ENCODE measurements around the gene EPSTI1. TPM values are rescaled to one million over a fixed set of nuclear protein-coding genes. Genes with fewer than 3 reads are reported as not detected.

EPSTI1 gene
- total and polyA plus RNA-seq, 9 donors = 1.5 to 20.8 (median 5.4) TPM

DNA sequence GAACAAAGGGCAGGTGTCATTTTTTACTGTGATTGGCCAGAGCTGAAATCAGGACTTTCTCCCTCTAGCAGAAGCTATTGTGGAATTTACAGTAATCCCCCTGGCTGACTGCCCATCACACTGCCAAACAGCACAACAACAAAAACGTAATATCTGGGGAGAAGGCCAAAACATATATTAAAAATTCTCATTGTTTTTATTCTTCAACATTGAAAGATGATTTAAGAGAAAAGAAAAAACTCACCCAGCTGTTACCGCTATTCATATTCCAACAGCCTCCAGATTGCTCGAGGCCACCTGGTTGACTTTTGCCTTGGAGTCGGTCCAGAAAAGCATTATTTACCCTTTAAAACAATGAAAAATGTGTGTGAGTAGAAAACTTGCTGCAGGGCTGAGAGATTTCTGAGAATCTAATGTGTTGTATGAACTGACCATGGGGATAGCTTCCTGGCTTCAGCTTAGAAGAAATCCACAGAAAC lies 97.2 kb downstream of the EPSTI1 start:
- H3K36me3 ChIP-seq = no peaks in the 10 kb centered on the region
- intact Hi-C loops (cut with DNase I) = no loop called here
- H3K9me3 ChIP-seq = no peaks in the 10 kb centered on the region
- H3K4me3 ChIP-seq = no peak overlapping the region
- H3K27ac ChIP-seq = peak overlapping the region in 1 of 2 donors; percentile 5
- H3K4me1 ChIP-seq (ENCODE audit: insufficient read depth) = peaks cover 2% of the 10 kb centered on the region
- TF ChIP-seq CTCF (IDR thresholded peaks at IDR 0.05) (no peak), EP300 (IDR thresholded peaks at IDR 0.05) (no peak), POLR2A (IDR thresholded peaks at IDR 0.05) (no peak)
- 4 to 6% (median 4%) methylated on average over 4 of the region's 4 CpGs for WGBS, 3 donors
- no peaks in the 10 kb centered on the region for H3K27me3 ChIP-seq
- peak in 2 of 5 donors; percentile 14 to 35 for DNase-seq

- intact Hi-C loops (cut with DNase I) = no loop called here
- no peaks in the 10 kb centered on the region for H3K27me3 ChIP-seq
- no peak overlapping the region for H3K4me3 ChIP-seq
- no peaks in the 10 kb centered on the region for H3K9me3 ChIP-seq
- no peak for DNase-seq
- no peak for TF ChIP-seq POLR2A (IDR thresholded peaks at IDR 0.05)
- TF ChIP-seq EP300 (IDR thresholded peaks at IDR 0.05) = no peak
- no peak for TF ChIP-seq CTCF (IDR thresholded peaks at IDR 0.05)
- 5 to 28% (median 19%) methylated on average over 1 of the region's 1 CpG for WGBS, 3 donors
- H3K4me1 ChIP-seq (ENCODE audit: insufficient read depth) = peaks cover 2% of the 10 kb centered on the region
- H3K27ac ChIP-seq = no peak overlapping the region
- H3K36me3 ChIP-seq = no peaks in the 10 kb centered on the region
Measured at GRCh38 chr13:42893214-42893671, 98.8 kb downstream of the EPSTI1 start.

- intact Hi-C loops (cut with DNase I) = no loop called here
- Histone ChIP-seq H3K36me3 (no peaks in the 10 kb centered on the region), H3K4me1 (ENCODE audit: insufficient read depth) (peaks cover 2% of the 10 kb centered on the region), H3K27ac (no peak overlapping the region), H3K4me3 (no peak overlapping the region), H3K9me3 (no peaks in the 10 kb centered on the region), H3K27me3 (no peaks in the 10 kb centered on the region)
- WGBS, 3 donors = 63 to 73% (median 64%) methylated on average over 3 of the region's 3 CpGs
- DNase-seq = no peak
- TF ChIP-seq POLR2A (IDR thresholded peaks at IDR 0.05) = no peak
- no peak for TF ChIP-seq EP300 (IDR thresholded peaks at IDR 0.05)
- no peak for TF ChIP-seq CTCF (IDR thresholded peaks at IDR 0.05)
Measured at GRCh38 chr13:42892760-42893159, 99.3 kb downstream of the EPSTI1 start.

DNA sequence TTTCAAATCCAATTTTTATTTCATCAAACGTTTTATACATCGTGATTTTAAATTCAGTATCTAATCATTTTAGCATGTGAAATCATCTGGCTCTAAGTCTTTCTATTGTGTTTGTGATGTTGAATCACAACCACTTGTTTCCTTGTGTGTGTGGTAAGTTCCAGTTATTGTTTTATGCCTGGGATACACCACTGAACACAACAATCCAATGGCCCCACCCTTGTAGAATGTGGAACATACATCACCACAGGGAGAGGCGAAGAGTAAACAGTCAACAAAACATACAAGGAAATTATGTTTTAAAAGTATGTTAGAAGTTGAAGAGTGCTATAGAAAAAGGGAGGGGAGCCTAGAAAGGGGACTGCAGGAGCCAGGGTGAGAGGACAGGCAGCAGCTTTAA lies 100.5 kb downstream of the EPSTI1 start:
- Histone ChIP-seq H3K27me3 (no peaks in the 10 kb centered on the region), H3K27ac (no peak overlapping the region), H3K4me1 (ENCODE audit: insufficient read depth) (peaks cover 2% of the 10 kb centered on the region), H3K36me3 (no peaks in the 10 kb centered on the region), H3K4me3 (no peak overlapping the region), H3K9me3 (no peaks in the 10 kb centered on the region)
- intact Hi-C loops (cut with DNase I) = no loop called here
- WGBS, 3 donors = 79 to 89% (median 81%) methylated on average over 3 of the region's 3 CpGs
- TF ChIP-seq CTCF (IDR thresholded peaks at IDR 0.05) = no peak
- TF ChIP-seq EP300 (IDR thresholded peaks at IDR 0.05) = no peak
- no peak for TF ChIP-seq POLR2A (IDR thresholded peaks at IDR 0.05)
- no peak for DNase-seq
